Activated B cell treated with CpG ODN at 0.5 μM for 24 hours (primary cell): ENCODE results near the gene EYS. TPM values are rescaled to one million over a fixed set of nuclear protein-coding genes. Genes with fewer than 3 reads are reported as not detected.

Experiments used
- ATAC-seq: fragments of 200-7000 bp; cut with Tn5 transposase; one replicate; pipeline ENCODE4 v1.10.0; 2021; ENCODE audit warnings: low read depth, mild to moderate bottlenecking, moderate library complexity
- CTCF ChIA-PET: fragments of 350-600 bp; sonication (Branson Sonifier 250); formaldehyde crosslinking; loops from one replicate; lab custom pipeline; 2021; ENCODE audit warnings: antibody characterized with exemption; lab: Charles Lee
- POLR2A ChIA-PET: fragments of 350-600 bp; sonication (Branson Sonifier 250); formaldehyde crosslinking; loops from one replicate; lab custom pipeline; 2021; ENCODE audit warnings: antibody characterized with exemption; lab: Charles Lee
- DNase-seq: peaks from one replicate; pipeline ENCODE4 v3.0.0; 2022
- H3K27ac Mint-ChIP-seq: one replicate; pipeline ENCODE4 v1.8.0; 2020; ENCODE audit warnings: mixed read lengths
- H3K27me3 Mint-ChIP-seq: one replicate; pipeline ENCODE4 v1.8.0; 2021; ENCODE audit warnings: mixed read lengths
- H3K36me3 Mint-ChIP-seq: one replicate; pipeline ENCODE4 v1.8.0; 2021; ENCODE audit warnings: low read depth, mixed read lengths
- H3K4me1 Mint-ChIP-seq: one replicate; pipeline ENCODE4 v1.8.0; 2021; ENCODE audit warnings: mixed read lengths
- H3K4me3 Mint-ChIP-seq: one replicate; pipeline ENCODE4 v1.8.0; 2020; ENCODE audit warnings: mild to moderate bottlenecking, mixed read lengths
- H3K9me3 Mint-ChIP-seq: one replicate; pipeline ENCODE4 v1.8.0; 2020; ENCODE audit warnings: mixed read lengths
- CTCF ChIP-seq: fragments of 200-600 bp; IDR thresholded peaks from one replicate; pipeline ENCODE4 v1.8.0; 2022; ENCODE audit warnings: antibody characterized with exemption, mild to moderate bottlenecking
- intact Hi-C: fragments of 100-400 bp; cut with micrococcal nuclease; formaldehyde crosslinking; loops from one replicate; pipeline ENCODE4 v1.15.1; 2024
- total RNA-seq: library from RNA; stranded (reverse); gene quantifications from 2 replicates; pipeline ENCODE4 v1.2.3, GENCODE V29; 2022

The EYS gene
- total RNA-seq, 1 donor from 2014 or later = not detected

GRCh38 chr6:64782877-64783276, 924.1 kb downstream of the EYS start:
- Mint-ChIP-seq H3K4me3 (no peak overlapping the region), H3K36me3 (no peaks in the 10 kb centered on the region), H3K27ac (no peak overlapping the region), H3K27me3 (no peaks in the 10 kb centered on the region), H3K4me1 (no peaks in the 10 kb centered on the region), H3K9me3 (peaks cover 9% of the 10 kb centered on the region)
- TF ChIP-seq CTCF = no peak
- intact Hi-C loops = no loop called here
- ChIA-PET POLR2A (no interaction called here), CTCF (no interaction called here)
- ATAC-seq (no peak), DNase-seq (no peak)

GRCh38 chr6:64777941-64778785, 928.9 kb downstream of the EYS start:
- POLR2A ChIA-PET = no interaction called here
- no peaks in the 10 kb centered on the region for H3K36me3 Mint-ChIP-seq
- H3K27me3 Mint-ChIP-seq = no peaks in the 10 kb centered on the region
- intact Hi-C loops = no loop called here
- ATAC-seq (no peak), DNase-seq (no peak)
- H3K4me3 Mint-ChIP-seq = no peak overlapping the region
- CTCF ChIA-PET = no interaction called here
- H3K27ac Mint-ChIP-seq = no peak overlapping the region
- H3K9me3 Mint-ChIP-seq = peaks cover 17% of the 10 kb centered on the region
- TF ChIP-seq CTCF = no peak
- H3K4me1 Mint-ChIP-seq = no peaks in the 10 kb centered on the region

GRCh38 chr6:64776359-64776758, 930.7 kb downstream of the EYS start:
- no peak for DNase-seq
- ChIA-PET POLR2A (no interaction called here), CTCF (no interaction called here)
- no peaks in the 10 kb centered on the region for H3K36me3 Mint-ChIP-seq
- no peak overlapping the region for H3K4me3 Mint-ChIP-seq
- no peaks in the 10 kb centered on the region for H3K27me3 Mint-ChIP-seq
- H3K4me1 Mint-ChIP-seq = no peaks in the 10 kb centered on the region
- intact Hi-C loops = no loop called here
- ATAC-seq = no peak
- peaks cover 17% of the 10 kb centered on the region for H3K9me3 Mint-ChIP-seq
- no peak overlapping the region for H3K27ac Mint-ChIP-seq
- TF ChIP-seq CTCF = no peak

- ChIA-PET POLR2A (no interaction called here), CTCF (no interaction called here)
- DNase-seq (no peak), ATAC-seq (no peak)
- intact Hi-C loops = no loop called here
- Mint-ChIP-seq H3K9me3 (peaks cover 17% of the 10 kb centered on the region), H3K27ac (no peak overlapping the region), H3K4me3 (no peak overlapping the region), H3K27me3 (no peaks in the 10 kb centered on the region), H3K36me3 (no peaks in the 10 kb centered on the region), H3K4me1 (no peaks in the 10 kb centered on the region)
- TF ChIP-seq CTCF = no peak
Measured at GRCh38 chr6:64774881-64775280, 932.1 kb downstream of the EYS start.

GRCh38 chr6:64750910-64751309, 956.1 kb downstream of the EYS start:
- H3K27me3 Mint-ChIP-seq = no peaks in the 10 kb centered on the region
- no peak for TF ChIP-seq CTCF
- no peaks in the 10 kb centered on the region for H3K4me1 Mint-ChIP-seq
- peaks cover 2% of the 10 kb centered on the region for H3K9me3 Mint-ChIP-seq
- no peaks in the 10 kb centered on the region for H3K36me3 Mint-ChIP-seq
- H3K27ac Mint-ChIP-seq = no peak overlapping the region
- H3K4me3 Mint-ChIP-seq = no peak overlapping the region
- DNase-seq (no peak), ATAC-seq (no peak)
- CTCF ChIA-PET = no interaction called here
- intact Hi-C loops = no loop called here
- POLR2A ChIA-PET = no interaction called here
